Upper lobe of right lung (tissue), 1 donor: ENCODE data around the gene TYK2. TPM values are rescaled to one million over a fixed set of nuclear protein-coding genes. Genes with fewer than 3 reads are reported as not detected.

ENCODE experiments used
- ATAC-seq: fragments of 200-7000 bp; cut with Tn5 transposase; one replicate; pipeline ENCODE4 v1.9.1; 2020; ENCODE audit warnings: mild to moderate bottlenecking, moderate library complexity
- DNase-seq: peaks from one replicate; pipeline ENCODE4 v3.0.0-alpha.2; 2020
- H3K27ac ChIP-seq: fragments of 200-600 bp; one replicate; pipeline ENCODE4 v1.8.0; 2022
- H3K27me3 ChIP-seq: fragments of 200-600 bp; one replicate; pipeline ENCODE4 v1.8.0; 2022; ENCODE audit warnings: mild to moderate bottlenecking
- H3K36me3 ChIP-seq: fragments of 200-600 bp; one replicate; pipeline ENCODE4 v1.8.0; 2022
- H3K4me1 ChIP-seq: fragments of 200-600 bp; one replicate; pipeline ENCODE4 v1.8.0; 2022
- H3K4me3 ChIP-seq: fragments of 200-600 bp; one replicate; pipeline ENCODE4 v1.8.0; 2022; ENCODE audit warnings: mild to moderate bottlenecking
- H3K9me3 ChIP-seq: fragments of 200-600 bp; one replicate; pipeline ENCODE4 v1.8.0; 2022
- CTCF ChIP-seq: fragments of 200-600 bp; IDR thresholded peaks from one replicate; pipeline ENCODE4 v1.8.0; 2022; ENCODE audit warnings: antibody characterized with exemption
- intact Hi-C: fragments of 100-400 bp; cut with DNase I; formaldehyde crosslinking; loops from one replicate; pipeline ENCODE4 v1.11.0; 2022
- total RNA-seq: library from RNA; stranded (reverse); fragmentation: NEBNext Ultra II Directional; extraction: Animal tissue kit (Norgen Biotek cat#: 25700); gene quantifications from one replicate; pipeline ENCODE4 v1.2.1, GENCODE V29; 2021
- donor health status: DM: no; HTN: yes; CAD: no; lungs with severe emphysema.

TYK2 gene
- total RNA-seq, 1 donor from 2014 or later: 140 TPM

GRCh38 chr19:10328558-10329429 is 51.6 kb downstream of the TYK2 start:
- no peak for TF ChIP-seq CTCF
- intact Hi-C loops: no loop called here
- H3K27ac ChIP-seq: no peak overlapping the region
- H3K9me3 ChIP-seq: no peaks in the 10 kb centered on the region
- no peaks in the 10 kb centered on the region for H3K27me3 ChIP-seq
- H3K4me1 ChIP-seq: peaks cover 13% of the 10 kb centered on the region
- ATAC-seq: no peak
- no peak overlapping the region for H3K4me3 ChIP-seq
- peaks cover 66% of the 10 kb centered on the region for H3K36me3 ChIP-seq
- no peak for DNase-seq

- Histone ChIP-seq H3K4me3 (no peak overlapping the region), H3K27me3 (no peaks in the 10 kb centered on the region), H3K36me3 (peaks cover 76% of the 10 kb centered on the region), H3K4me1 (peaks cover 13% of the 10 kb centered on the region), H3K27ac (no peak overlapping the region), H3K9me3 (no peaks in the 10 kb centered on the region)
- intact Hi-C loops: no loop called here
- ATAC-seq (no peak), DNase-seq (no peak)
- no peak for TF ChIP-seq CTCF
Observed at GRCh38 chr19:10327793-10328192, 52.6 kb downstream of the TYK2 start.

- ATAC-seq: no peak
- Histone ChIP-seq H3K27me3 (no peaks in the 10 kb centered on the region), H3K4me3 (no peak overlapping the region), H3K36me3 (peaks cover 97% of the 10 kb centered on the region), H3K9me3 (no peaks in the 10 kb centered on the region), H3K27ac (no peak overlapping the region), H3K4me1 (no peaks in the 10 kb centered on the region)
- intact Hi-C loops: no loop called here
- no peak for DNase-seq
- TF ChIP-seq CTCF: no peak
Observed at GRCh38 chr19:10325732-10326131, 54.6 kb downstream of the TYK2 start.

- Histone ChIP-seq H3K9me3 (no peaks in the 10 kb centered on the region), H3K27me3 (no peaks in the 10 kb centered on the region), H3K4me3 (no peak overlapping the region), H3K4me1 (no peaks in the 10 kb centered on the region), H3K27ac (no peak overlapping the region), H3K36me3 (peaks cover 95% of the 10 kb centered on the region)
- DNase-seq: no peak
- intact Hi-C loops: no loop called here
- TF ChIP-seq CTCF: no peak
- no peak for ATAC-seq
Observed at GRCh38 chr19:10321874-10322835, 58.2 kb downstream of the TYK2 start.

- H3K4me1 ChIP-seq: no peaks in the 10 kb centered on the region
- H3K4me3 ChIP-seq: no peak overlapping the region
- ATAC-seq (no peak), DNase-seq (no peak)
- no peak for TF ChIP-seq CTCF
- intact Hi-C loops: no loop called here
- H3K27me3 ChIP-seq: no peaks in the 10 kb centered on the region
- peaks cover 88% of the 10 kb centered on the region for H3K36me3 ChIP-seq
- no peak overlapping the region for H3K27ac ChIP-seq
- no peaks in the 10 kb centered on the region for H3K9me3 ChIP-seq
Observed at GRCh38 chr19:10321417-10321797, 59.0 kb downstream of the TYK2 start.
